SK-N-SH treated with all-trans-retinoic acid at 6 μM for 48 hours (cell line): ENCODE measurements around the gene PCNX3.

Experiments used
- BACH2 ChIP-seq: fragments of 250-450 bp; sonication (Bioruptor Pico); IDR thresholded peaks from 2 replicates; pipeline ENCODE4 v1.9.0; 2021; ENCODE audit warnings: mild to moderate bottlenecking, borderline replicate concordance
- CSDC2 ChIP-seq: fragments of 250-450 bp; sonication (Bioruptor Pico); IDR thresholded peaks from 2 replicates; pipeline ENCODE4 v1.5.0; 2020; ENCODE audit warnings: mild to moderate bottlenecking, moderate library complexity
- GLIS3 ChIP-seq: fragments of 250-450 bp; sonication (Bioruptor Pico); IDR thresholded peaks from 2 replicates; pipeline ENCODE4 v1.5.0; 2020; ENCODE audit warnings: mild to moderate bottlenecking, moderate library complexity
- OSR1 ChIP-seq: fragments of 250-450 bp; sonication (Bioruptor Pico); IDR thresholded peaks from 2 replicates; pipeline ENCODE4 v1.8.0; 2022; ENCODE audit warnings: moderate library complexity, mild to moderate bottlenecking, inconsistent platforms
- PPARA ChIP-seq: fragments of 250-450 bp; sonication (Bioruptor Pico); IDR thresholded peaks from 2 replicates; pipeline ENCODE4 v1.5.0; 2020; ENCODE audit warnings: mild to moderate bottlenecking, borderline replicate concordance
- ZFP3 ChIP-seq: fragments of 250-450 bp; sonication (Bioruptor Pico); IDR thresholded peaks from 2 replicates; pipeline ENCODE4 v1.5.0; 2020; ENCODE audit warnings: mild to moderate bottlenecking, moderate library complexity
- ZNF70 ChIP-seq: fragments of 450-650 bp; formaldehyde crosslinking; IDR thresholded peaks from 2 replicates; pipeline ENCODE4 v1.5.0; 2020; ENCODE audit warnings: mild to moderate bottlenecking, moderate library complexity
- ZNF8 ChIP-seq: fragments of 450-650 bp; formaldehyde crosslinking; IDR thresholded peaks from 2 replicates; pipeline ENCODE4 v1.5.0; 2020; ENCODE audit warnings: mild to moderate bottlenecking, moderate library complexity
- TF ChIP-seq, protein P1 (sequence below): fragments of 250-450 bp; sonication (Bioruptor Pico); IDR thresholded peaks from 2 replicates; pipeline ENCODE4 v1.8.0; 2020; ENCODE audit warnings: mild to moderate bottlenecking, moderate library complexity, borderline replicate concordance
- TF ChIP-seq, protein P2 (sequence below): fragments of 250-450 bp; sonication (Bioruptor Pico); IDR thresholded peaks from 2 replicates; pipeline ENCODE4 v1.8.0; 2021; ENCODE audit warnings: low read depth, mild to moderate bottlenecking, moderate library complexity, borderline replicate concordance
- TF ChIP-seq, protein P3 (sequence below): fragments of 250-450 bp; sonication (Bioruptor Pico); IDR thresholded peaks from 2 replicates; pipeline ENCODE4 v1.5.1; 2020; ENCODE audit warnings: low read depth, mild to moderate bottlenecking, moderate library complexity

DNA sequence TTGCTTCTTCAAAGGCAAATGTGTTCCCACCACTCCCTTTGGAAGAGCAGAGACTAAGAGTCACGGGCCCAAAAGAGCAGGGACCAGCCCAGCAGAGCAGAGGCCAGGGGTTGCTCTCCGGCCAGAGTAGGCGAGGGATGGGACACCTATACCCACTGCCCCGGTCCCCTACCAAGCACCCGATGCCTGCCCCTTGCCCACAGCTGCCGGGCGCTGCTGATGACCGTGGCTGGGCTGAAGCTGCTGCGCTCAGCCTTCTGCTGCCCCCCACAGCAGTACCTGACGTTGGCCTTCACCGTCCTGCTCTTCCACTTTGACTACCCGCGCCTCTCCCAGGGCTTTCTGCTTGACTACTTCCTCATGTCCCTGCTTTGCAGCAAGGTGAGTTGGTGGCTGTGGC is 11.6 kb downstream of the PCNX3 start:
- TF ChIP-seq ZNF70 (CRISPR knock-in tag) (no peak), GLIS3 (CRISPR knock-in tag) (no peak), OSR1 (CRISPR knock-in tag) (no peak), CSDC2 (no peak), ZFP3 (CRISPR knock-in tag) (no peak), BACH2 (CRISPR knock-in tag) (no peak), PPARA (no peak), ZNF8 (CRISPR knock-in tag) (no peak)
- TF ChIP-seq, protein P1, sequence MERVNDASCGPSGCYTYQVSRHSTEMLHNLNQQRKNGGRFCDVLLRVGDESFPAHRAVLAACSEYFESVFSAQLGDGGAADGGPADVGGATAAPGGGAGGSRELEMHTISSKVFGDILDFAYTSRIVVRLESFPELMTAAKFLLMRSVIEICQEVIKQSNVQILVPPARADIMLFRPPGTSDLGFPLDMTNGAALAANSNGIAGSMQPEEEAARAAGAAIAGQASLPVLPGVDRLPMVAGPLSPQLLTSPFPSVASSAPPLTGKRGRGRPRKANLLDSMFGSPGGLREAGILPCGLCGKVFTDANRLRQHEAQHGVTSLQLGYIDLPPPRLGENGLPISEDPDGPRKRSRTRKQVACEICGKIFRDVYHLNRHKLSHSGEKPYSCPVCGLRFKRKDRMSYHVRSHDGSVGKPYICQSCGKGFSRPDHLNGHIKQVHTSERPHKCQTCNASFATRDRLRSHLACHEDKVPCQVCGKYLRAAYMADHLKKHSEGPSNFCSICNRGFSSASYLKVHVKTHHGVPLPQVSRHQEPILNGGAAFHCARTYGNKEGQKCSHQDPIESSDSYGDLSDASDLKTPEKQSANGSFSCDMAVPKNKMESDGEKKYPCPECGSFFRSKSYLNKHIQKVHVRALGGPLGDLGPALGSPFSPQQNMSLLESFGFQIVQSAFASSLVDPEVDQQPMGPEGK = no peak
- TF ChIP-seq, protein P2, sequence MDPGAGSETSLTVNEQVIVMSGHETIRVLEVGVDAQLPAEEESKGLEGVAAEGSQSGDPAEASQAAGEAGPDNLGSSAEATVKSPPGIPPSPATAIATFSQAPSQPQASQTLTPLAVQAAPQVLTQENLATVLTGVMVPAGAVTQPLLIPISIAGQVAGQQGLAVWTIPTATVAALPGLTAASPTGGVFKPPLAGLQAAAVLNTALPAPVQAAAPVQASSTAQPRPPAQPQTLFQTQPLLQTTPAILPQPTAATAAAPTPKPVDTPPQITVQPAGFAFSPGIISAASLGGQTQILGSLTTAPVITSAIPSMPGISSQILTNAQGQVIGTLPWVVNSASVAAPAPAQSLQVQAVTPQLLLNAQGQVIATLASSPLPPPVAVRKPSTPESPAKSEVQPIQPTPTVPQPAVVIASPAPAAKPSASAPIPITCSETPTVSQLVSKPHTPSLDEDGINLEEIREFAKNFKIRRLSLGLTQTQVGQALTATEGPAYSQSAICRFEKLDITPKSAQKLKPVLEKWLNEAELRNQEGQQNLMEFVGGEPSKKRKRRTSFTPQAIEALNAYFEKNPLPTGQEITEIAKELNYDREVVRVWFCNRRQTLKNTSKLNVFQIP (CRISPR knock-in tag) = no peak
- TF ChIP-seq, protein P3, sequence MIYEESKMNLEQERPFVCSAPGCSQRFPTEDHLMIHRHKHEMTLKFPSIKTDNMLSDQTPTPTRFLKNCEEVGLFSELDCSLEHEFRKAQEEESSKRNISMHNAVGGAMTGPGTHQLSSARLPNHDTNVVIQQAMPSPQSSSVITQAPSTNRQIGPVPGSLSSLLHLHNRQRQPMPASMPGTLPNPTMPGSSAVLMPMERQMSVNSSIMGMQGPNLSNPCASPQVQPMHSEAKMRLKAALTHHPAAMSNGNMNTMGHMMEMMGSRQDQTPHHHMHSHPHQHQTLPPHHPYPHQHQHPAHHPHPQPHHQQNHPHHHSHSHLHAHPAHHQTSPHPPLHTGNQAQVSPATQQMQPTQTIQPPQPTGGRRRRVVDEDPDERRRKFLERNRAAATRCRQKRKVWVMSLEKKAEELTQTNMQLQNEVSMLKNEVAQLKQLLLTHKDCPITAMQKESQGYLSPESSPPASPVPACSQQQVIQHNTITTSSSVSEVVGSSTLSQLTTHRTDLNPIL (CRISPR knock-in tag) = no peak
